Measurements from ENCODE around the gene RCC2.

DNA sequence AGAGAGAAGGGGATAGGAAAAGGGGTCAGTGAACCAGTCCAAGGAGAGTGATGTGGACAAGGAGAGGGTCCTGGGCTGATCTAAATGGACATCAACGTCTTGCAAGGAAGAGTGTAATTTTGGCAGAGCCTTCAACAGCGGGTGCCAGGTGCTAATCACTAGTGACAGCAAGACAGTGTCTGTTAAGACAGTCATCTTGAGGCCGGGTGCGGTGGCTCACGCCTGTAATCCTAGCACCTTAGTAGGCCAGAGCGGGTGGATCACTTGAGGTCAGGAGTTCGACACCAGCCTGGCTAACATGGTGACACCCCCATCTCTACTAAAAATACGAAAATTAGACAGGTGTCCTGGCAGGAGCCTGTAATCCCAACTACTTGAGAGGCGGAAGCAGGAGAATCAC lies 79.7 kb downstream of the RCC2 start:
- TF ChIP-seq, protein P1, sequence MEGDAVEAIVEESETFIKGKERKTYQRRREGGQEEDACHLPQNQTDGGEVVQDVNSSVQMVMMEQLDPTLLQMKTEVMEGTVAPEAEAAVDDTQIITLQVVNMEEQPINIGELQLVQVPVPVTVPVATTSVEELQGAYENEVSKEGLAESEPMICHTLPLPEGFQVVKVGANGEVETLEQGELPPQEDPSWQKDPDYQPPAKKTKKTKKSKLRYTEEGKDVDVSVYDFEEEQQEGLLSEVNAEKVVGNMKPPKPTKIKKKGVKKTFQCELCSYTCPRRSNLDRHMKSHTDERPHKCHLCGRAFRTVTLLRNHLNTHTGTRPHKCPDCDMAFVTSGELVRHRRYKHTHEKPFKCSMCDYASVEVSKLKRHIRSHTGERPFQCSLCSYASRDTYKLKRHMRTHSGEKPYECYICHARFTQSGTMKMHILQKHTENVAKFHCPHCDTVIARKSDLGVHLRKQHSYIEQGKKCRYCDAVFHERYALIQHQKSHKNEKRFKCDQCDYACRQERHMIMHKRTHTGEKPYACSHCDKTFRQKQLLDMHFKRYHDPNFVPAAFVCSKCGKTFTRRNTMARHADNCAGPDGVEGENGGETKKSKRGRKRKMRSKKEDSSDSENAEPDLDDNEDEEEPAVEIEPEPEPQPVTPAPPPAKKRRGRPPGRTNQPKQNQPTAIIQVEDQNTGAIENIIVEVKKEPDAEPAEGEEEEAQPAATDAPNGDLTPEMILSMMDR (IDR thresholded peaks at IDR 0.05) = no peak
- TF ChIP-seq ZFX (IDR thresholded peaks at IDR 0.05; ENCODE audit: borderline replicate concordance) = no peak
